Thyroid gland (tissue), 4 donors: ENCODE results near the gene ZCCHC3.

ENCODE experiments used
- POLR2A ChIP-seq, 2 donors: fragments of 450-650 bp; IDR thresholded peaks; one replicate each; pipeline ENCODE4 v1.6.1; 2017; ENCODE audit warnings: antibody characterized with exemption in 2 of 2, mild to moderate bottlenecking in 2 of 2, moderate library complexity in 1 of 2
- TF ChIP-seq, protein P1 (sequence below), 6 experiments: fragments of 200-600 bp in 3 of 6; fragments of 450-650 bp in 3 of 6; sonication (generic) in 3 of 6; IDR thresholded peaks; one replicate each; pipeline ENCODE4 v1.5.1; 2016 to 2019; ENCODE audit warnings: antibody characterized with exemption in 6 of 6, mild to moderate bottlenecking in 2 of 6, inconsistent platforms in 1 of 6, moderate library complexity in 1 of 6

DNA sequence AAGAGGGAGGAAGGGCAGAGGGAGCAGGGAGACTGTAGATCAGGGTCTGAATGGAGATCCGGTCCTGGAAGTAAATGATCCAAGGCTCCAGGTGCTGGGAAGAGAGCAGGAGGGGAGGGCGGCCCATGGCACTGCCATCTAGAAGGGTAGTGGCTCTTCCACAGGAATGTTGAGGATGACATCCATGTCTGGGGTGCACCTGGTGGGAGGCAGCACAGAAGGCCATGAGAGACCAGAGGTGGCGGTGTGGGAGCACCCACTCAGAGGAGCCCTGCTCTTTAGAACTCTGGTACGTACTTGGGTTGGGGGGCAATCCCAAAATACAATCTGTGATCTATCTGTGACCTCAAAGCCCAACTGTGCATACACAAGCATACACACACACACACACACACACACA, 26.3 kb upstream of the ZCCHC3 start:
- TF ChIP-seq, protein P1, sequence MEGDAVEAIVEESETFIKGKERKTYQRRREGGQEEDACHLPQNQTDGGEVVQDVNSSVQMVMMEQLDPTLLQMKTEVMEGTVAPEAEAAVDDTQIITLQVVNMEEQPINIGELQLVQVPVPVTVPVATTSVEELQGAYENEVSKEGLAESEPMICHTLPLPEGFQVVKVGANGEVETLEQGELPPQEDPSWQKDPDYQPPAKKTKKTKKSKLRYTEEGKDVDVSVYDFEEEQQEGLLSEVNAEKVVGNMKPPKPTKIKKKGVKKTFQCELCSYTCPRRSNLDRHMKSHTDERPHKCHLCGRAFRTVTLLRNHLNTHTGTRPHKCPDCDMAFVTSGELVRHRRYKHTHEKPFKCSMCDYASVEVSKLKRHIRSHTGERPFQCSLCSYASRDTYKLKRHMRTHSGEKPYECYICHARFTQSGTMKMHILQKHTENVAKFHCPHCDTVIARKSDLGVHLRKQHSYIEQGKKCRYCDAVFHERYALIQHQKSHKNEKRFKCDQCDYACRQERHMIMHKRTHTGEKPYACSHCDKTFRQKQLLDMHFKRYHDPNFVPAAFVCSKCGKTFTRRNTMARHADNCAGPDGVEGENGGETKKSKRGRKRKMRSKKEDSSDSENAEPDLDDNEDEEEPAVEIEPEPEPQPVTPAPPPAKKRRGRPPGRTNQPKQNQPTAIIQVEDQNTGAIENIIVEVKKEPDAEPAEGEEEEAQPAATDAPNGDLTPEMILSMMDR (IDR thresholded peaks at IDR 0.05) = no peak
- TF ChIP-seq POLR2A (IDR thresholded peaks at IDR 0.05) = no peak
